NCI-H128 (cell line): ENCODE measurements around the gene ZNF726.
A peak's percentile ranks its signal among the peaks of the same experiment; 100 is the strongest.
"Not testable (repeated sequence)": the region's sequence is repeated elsewhere in the genome, so short reads cannot be mapped to it uniquely, and the experiment has no call there.

Experiments used
- DNase-seq: peaks from one replicate; lab custom pipeline; 2025; ENCODE audit not compliant: unreplicated experiment; lab: John Stamatoyannopoulos, UW

The ZNF726 gene

GRCh38 chr19:23914402-23915286 is at the start of gene ZNF726:
Gene ZNF726, plus strand, starts transcription at chr19:23914886. Its CDS starts 109 bp downstream, at chr19:23914995.
- DNase-seq = peak; percentile 31

GRCh38 chr19:23867895-23868294 is 46.8 kb upstream of the ZNF726 start:
- DNase-seq = no peak

- no peak for DNase-seq
Measured at GRCh38 chr19:23868630-23869029, 46.1 kb upstream of the ZNF726 start.

- DNase-seq = no peak
Measured at GRCh38 chr19:23872282-23872919, 42.3 kb upstream of the ZNF726 start.

GRCh38 chr19:23876261-23876660 is 38.4 kb upstream of the ZNF726 start:
- no peak for DNase-seq

GRCh38 chr19:23876756-23877155 is 37.9 kb upstream of the ZNF726 start:
- DNase-seq = not testable (repeated sequence)

GRCh38 chr19:23882493-23882892 is 32.2 kb upstream of the ZNF726 start:
- DNase-seq = no peak

GRCh38 chr19:23884363-23884762 is 30.3 kb upstream of the ZNF726 start:
- no peak for DNase-seq

GRCh38 chr19:23887642-23888041 is 27.0 kb upstream of the ZNF726 start:
- no peak for DNase-seq

GRCh38 chr19:23896096-23896495 is 18.6 kb upstream of the ZNF726 start:
- DNase-seq = not testable (repeated sequence)

GRCh38 chr19:23896912-23897311 is 17.8 kb upstream of the ZNF726 start:
- DNase-seq = no peak

- no peak for DNase-seq
Measured at GRCh38 chr19:23901360-23901759, 13.3 kb upstream of the ZNF726 start.

- no peak for DNase-seq
Measured at GRCh38 chr19:23904406-23904805, 10.3 kb upstream of the ZNF726 start.

- DNase-seq = no peak
Measured at GRCh38 chr19:23905771-23906170, 8.9 kb upstream of the ZNF726 start.

- DNase-seq = no peak
Measured at GRCh38 chr19:23906835-23907234, 7.9 kb upstream of the ZNF726 start.

GRCh38 chr19:23908165-23908564 is 6.5 kb upstream of the ZNF726 start:
- DNase-seq = no peak

- DNase-seq = no peak
Measured at GRCh38 chr19:23909222-23909621, 5.5 kb upstream of the ZNF726 start.

- DNase-seq = no peak
Measured at GRCh38 chr19:23913931-23914330, 755 bp upstream of the ZNF726 start.

GRCh38 chr19:23916991-23917390 is 2.3 kb downstream of the ZNF726 start:
- DNase-seq = no peak

- no peak for DNase-seq
Measured at GRCh38 chr19:23917856-23918255, 3.2 kb downstream of the ZNF726 start.

- DNase-seq = no peak
Measured at GRCh38 chr19:23925285-23925684, 10.6 kb downstream of the ZNF726 start.

GRCh38 chr19:23932878-23933277 is 18.2 kb downstream of the ZNF726 start:
- DNase-seq = no peak
